Globus pallidus (tissue), 1 donor: ENCODE data around the gene CCN5.
A peak's percentile ranks its signal among the peaks of the same experiment; 100 is the strongest.

Experiments
- DNase-seq: peaks from one replicate; pipeline ENCODE4 v3.0.0-alpha.2; 2015; ENCODE audit warnings: low spot score

CCN5 gene

GRCh38 chr20:44737116-44737515, 21.9 kb downstream of the CCN5 start:
- DNase-seq: no peak

- peak; percentile 87 for DNase-seq
Observed at GRCh38 chr20:44738813-44739477, 23.8 kb downstream of the CCN5 start.

GRCh38 chr20:44739942-44740341, 24.8 kb downstream of the CCN5 start:
- no peak for DNase-seq

- no peak for DNase-seq
Observed at GRCh38 chr20:44742304-44743079, 27.3 kb downstream of the CCN5 start.

GRCh38 chr20:44743080-44743701, 28.0 kb downstream of the CCN5 start:
- DNase-seq: no peak

GRCh38 chr20:44743916-44744655, 28.9 kb downstream of the CCN5 start:
- no peak for DNase-seq

GRCh38 chr20:44745122-44745597, 30.0 kb downstream of the CCN5 start:
- no peak for DNase-seq

GRCh38 chr20:44745598-44746366, 30.6 kb downstream of the CCN5 start, which contains the start of gene KCNK15:
KCNK15 (plus strand) TSS chr20:44745865; CDS start chr20:44745911, 46 bp downstream.
- no peak for DNase-seq

- DNase-seq: no peak
Observed at GRCh38 chr20:44746367-44747165, 31.4 kb downstream of the CCN5 start.

GRCh38 chr20:44747166-44748004, 32.2 kb downstream of the CCN5 start:
- DNase-seq: peak; percentile 49

GRCh38 chr20:44748005-44748370, 32.8 kb downstream of the CCN5 start:
- DNase-seq: no peak

- DNase-seq: no peak
Observed at GRCh38 chr20:44750081-44750805, 35.1 kb downstream of the CCN5 start.

GRCh38 chr20:44752099-44752931, 37.1 kb downstream of the CCN5 start:
- DNase-seq: no peak

- DNase-seq: no peak
Observed at GRCh38 chr20:44754554-44754953, 39.4 kb downstream of the CCN5 start.

- no peak for DNase-seq
Observed at GRCh38 chr20:44756011-44756688, 41.0 kb downstream of the CCN5 start.

- DNase-seq: no peak
Observed at GRCh38 chr20:44756956-44757355, 41.8 kb downstream of the CCN5 start.
